ENCODE measurements around the gene IL18BP. TPM values are rescaled to one million over a fixed set of nuclear protein-coding genes. Genes with fewer than 3 reads are reported as not detected.

Gene IL18BP
- total and polyA plus RNA-seq, 2 experiments from 2014 or later, result 2.2 to 2.8 TPM

DNA sequence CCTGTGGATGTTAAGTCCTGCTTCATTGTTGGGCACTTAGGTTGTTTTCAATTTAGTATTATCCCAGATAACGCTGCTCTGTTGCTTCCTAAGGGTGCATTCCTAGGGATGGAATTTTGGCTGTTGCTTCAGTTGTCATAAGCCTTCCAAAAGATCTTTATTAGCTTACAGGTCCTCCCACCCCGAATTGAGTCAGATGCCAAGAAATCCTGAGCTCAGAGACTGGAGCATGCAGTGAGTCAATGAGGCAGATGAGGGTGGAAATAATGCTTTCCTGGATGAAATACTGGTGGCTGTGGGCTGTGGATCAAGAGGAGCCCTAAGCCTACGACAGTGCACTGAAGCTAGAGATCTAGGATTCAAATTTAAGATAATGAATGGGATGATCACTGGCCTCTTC is 10.7 kb upstream of the IL18BP start:
- H2AFZ ChIP-seq, result no peak overlapping the region
- H3K27me3 ChIP-seq, result no peaks in the 10 kb centered on the region
- DNase-seq (ENCODE audit: low spot score), result no peak
- H4K20me1 ChIP-seq (ENCODE audit: insufficient read depth, poor library complexity, severe bottlenecking), result no peaks in the 10 kb centered on the region
- no peak overlapping the region for H3K4me2 ChIP-seq
- no peaks in the 10 kb centered on the region for H3K79me2 ChIP-seq
- peak overlapping the region; percentile 5 for H3K27ac ChIP-seq
- no peaks in the 10 kb centered on the region for H3K9me2 ChIP-seq (replicated peaks; ENCODE audit: insufficient read depth)
- no peak overlapping the region for H3K4me3 ChIP-seq
- H3K36me3 ChIP-seq (replicated peaks; ENCODE audit: insufficient read depth, low read depth), result no peaks in the 10 kb centered on the region
- WGBS (ENCODE audit: low lambda C conversion rate, missing lambda C conversion rate), result 60% methylated on average over 3 of the region's 3 CpGs
- no peaks in the 10 kb centered on the region for H3K4me1 ChIP-seq (ENCODE audit: insufficient read depth)
- no peak for TF ChIP-seq EZH2 (IDR thresholded peaks at IDR 0.05; ENCODE audit: borderline replicate concordance)
- TF ChIP-seq EZH2phosphoT487 (IDR thresholded peaks at IDR 0.05; ENCODE audit: low read depth, severe bottlenecking, unreplicated experiment), result no peak
- no peak for TF ChIP-seq CTCF (IDR thresholded peaks at IDR 0.05; ENCODE audit: poor library complexity)
- no peaks in the 10 kb centered on the region for H3K9me3 ChIP-seq (ENCODE audit: low read depth)

DNA sequence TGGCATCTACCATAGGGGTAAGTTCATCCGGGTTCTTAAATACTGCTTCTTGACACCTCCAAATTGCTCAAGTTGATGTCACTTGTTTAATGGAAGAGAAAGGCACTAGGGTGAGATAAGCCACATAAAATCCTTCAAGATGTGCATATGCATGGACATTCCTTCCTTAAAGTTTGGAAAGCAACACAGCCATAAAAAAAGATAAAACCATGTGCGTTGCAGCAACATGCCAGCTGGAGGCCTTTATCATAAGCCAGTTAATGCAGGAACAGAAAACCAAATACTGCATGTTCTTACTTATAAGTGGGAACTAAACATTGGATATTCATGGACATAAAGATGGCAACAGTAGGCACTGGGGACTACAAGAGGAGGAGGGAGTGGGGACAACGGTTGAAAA is 8.0 kb upstream of the IL18BP start:
- Histone ChIP-seq H3K27ac (no peak overlapping the region), H3K4me2 (no peak overlapping the region), H3K36me3 (replicated peaks; ENCODE audit: insufficient read depth, low read depth) (no peaks in the 10 kb centered on the region), H3K9me3 (ENCODE audit: low read depth) (no peaks in the 10 kb centered on the region), H3K27me3 (no peaks in the 10 kb centered on the region), H3K79me2 (no peaks in the 10 kb centered on the region), H2AFZ (no peak overlapping the region), H3K4me3 (no peak overlapping the region), H3K9me2 (replicated peaks; ENCODE audit: insufficient read depth) (no peaks in the 10 kb centered on the region), H4K20me1 (ENCODE audit: insufficient read depth, poor library complexity, severe bottlenecking) (no peaks in the 10 kb centered on the region), H3K4me1 (ENCODE audit: insufficient read depth) (no peaks in the 10 kb centered on the region)
- 69% methylated on average over 3 of the region's 3 CpGs for WGBS (ENCODE audit: low lambda C conversion rate, missing lambda C conversion rate)
- DNase-seq (ENCODE audit: low spot score), result no peak
- TF ChIP-seq EZH2 (IDR thresholded peaks at IDR 0.05; ENCODE audit: borderline replicate concordance), result no peak
- no peak for TF ChIP-seq CTCF (IDR thresholded peaks at IDR 0.05; ENCODE audit: poor library complexity)
- no peak for TF ChIP-seq EZH2phosphoT487 (IDR thresholded peaks at IDR 0.05; ENCODE audit: low read depth, severe bottlenecking, unreplicated experiment)

GRCh38 chr11:71991494-71991893 is 7.2 kb upstream of the IL18BP start:
- 96% methylated on average over 3 of the region's 3 CpGs for WGBS (ENCODE audit: low lambda C conversion rate, missing lambda C conversion rate)
- H3K4me1 ChIP-seq (ENCODE audit: insufficient read depth), result no peaks in the 10 kb centered on the region
- H4K20me1 ChIP-seq (ENCODE audit: insufficient read depth, poor library complexity, severe bottlenecking), result no peaks in the 10 kb centered on the region
- H3K4me3 ChIP-seq, result no peak overlapping the region
- no peak overlapping the region for H3K27ac ChIP-seq
- H3K9me2 ChIP-seq (replicated peaks; ENCODE audit: insufficient read depth), result no peaks in the 10 kb centered on the region
- no peaks in the 10 kb centered on the region for H3K9me3 ChIP-seq (ENCODE audit: low read depth)
- no peak for DNase-seq (ENCODE audit: low spot score)
- H2AFZ ChIP-seq, result no peak overlapping the region
- no peak for TF ChIP-seq CTCF (IDR thresholded peaks at IDR 0.05; ENCODE audit: poor library complexity)
- no peak for TF ChIP-seq EZH2phosphoT487 (IDR thresholded peaks at IDR 0.05; ENCODE audit: low read depth, severe bottlenecking, unreplicated experiment)
- TF ChIP-seq EZH2 (IDR thresholded peaks at IDR 0.05; ENCODE audit: borderline replicate concordance), result no peak
- H3K27me3 ChIP-seq, result no peaks in the 10 kb centered on the region
- H3K4me2 ChIP-seq, result no peak overlapping the region
- H3K79me2 ChIP-seq, result no peaks in the 10 kb centered on the region
- no peaks in the 10 kb centered on the region for H3K36me3 ChIP-seq (replicated peaks; ENCODE audit: insufficient read depth, low read depth)

Data from hepatocyte (in vitro differentiated cells).